Lower lobe of right lung (tissue), 2 donors: ENCODE results near the gene STK32C. TPM values are rescaled to one million over a fixed set of nuclear protein-coding genes. Genes with fewer than 3 reads are reported as not detected.

Experiments
- ATAC-seq, 2 donors: fragments of 200-7000 bp; cut with Tn5 transposase; one replicate each; pipeline ENCODE4 v1.9.1; 2020 to 2022; ENCODE audit warnings: mild to moderate bottlenecking in 2 of 2, moderate library complexity in 2 of 2
- DNase-seq: peaks from one replicate; pipeline ENCODE4 v3.0.0-alpha.2; 2020
- H3K27ac ChIP-seq: fragments of 200-600 bp; one replicate; pipeline ENCODE4 v1.8.0; 2022
- H3K27me3 ChIP-seq: fragments of 200-600 bp; one replicate; pipeline ENCODE4 v1.8.0; 2022; ENCODE audit warnings: low read depth
- H3K36me3 ChIP-seq: fragments of 200-600 bp; one replicate; pipeline ENCODE4 v1.8.0; 2022; ENCODE audit warnings: mild to moderate bottlenecking
- H3K4me1 ChIP-seq: fragments of 200-600 bp; one replicate; pipeline ENCODE4 v1.8.0; 2022
- H3K4me3 ChIP-seq: fragments of 200-600 bp; one replicate; pipeline ENCODE4 v1.8.0; 2022; ENCODE audit warnings: mild to moderate bottlenecking
- H3K9me3 ChIP-seq: fragments of 200-600 bp; one replicate; pipeline ENCODE4 v1.8.0; 2022
- intact Hi-C: fragments of 100-400 bp; cut with DNase I; formaldehyde crosslinking; loops from one replicate; pipeline ENCODE4 v1.11.0; 2022
- total RNA-seq: library from RNA; stranded (reverse); fragmentation: NEBNext Ultra II Directional; extraction: Animal tissue kit (Norgen Biotek cat#: 25700); gene quantifications from one replicate; pipeline ENCODE4 v1.2.1, GENCODE V29; 2021
- TF ChIP-seq, protein P1 (sequence below): fragments of 200-600 bp; IDR thresholded peaks from one replicate; pipeline ENCODE4 v1.8.0; 2022; ENCODE audit warnings: antibody characterized with exemption, mild to moderate bottlenecking
- donor health status: DM: no; HTN: yes; CAD: no; lungs with severe emphysema.

STK32C gene
- total RNA-seq, 1 donor from 2014 or later, result 14.1 TPM

DNA sequence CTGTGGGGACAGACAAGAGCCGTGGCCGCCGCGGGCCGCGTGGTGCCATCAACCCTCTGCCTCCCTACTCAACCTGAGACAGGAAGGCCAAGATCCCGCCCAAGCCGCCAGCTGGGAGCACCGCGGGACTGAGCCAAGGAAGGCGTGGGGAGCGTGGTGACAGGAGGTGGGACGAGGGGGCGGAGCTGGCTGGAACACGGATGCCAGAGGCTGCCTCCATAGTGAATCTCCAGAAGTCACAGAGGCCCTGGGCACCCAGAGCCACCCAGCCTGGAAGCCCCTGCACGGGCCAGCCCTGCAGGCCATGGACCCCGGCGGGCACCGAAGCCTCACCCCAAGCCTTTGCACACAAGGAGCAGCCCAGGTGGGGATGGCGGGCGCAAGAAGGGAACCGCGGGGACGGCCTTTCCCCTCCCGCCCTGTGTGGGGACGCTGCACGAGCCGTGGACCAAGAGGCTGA lies 139.1 kb downstream of the STK32C start:
- no peaks in the 10 kb centered on the region for H3K36me3 ChIP-seq
- ATAC-seq (no peak), DNase-seq (peak; percentile 31)
- H3K27ac ChIP-seq, result no peak overlapping the region
- H3K27me3 ChIP-seq, result peaks cover 15% of the 10 kb centered on the region
- H3K4me1 ChIP-seq, result no peaks in the 10 kb centered on the region
- no peak overlapping the region for H3K4me3 ChIP-seq
- intact Hi-C loops, result no loop called here
- H3K9me3 ChIP-seq, result no peaks in the 10 kb centered on the region
- TF ChIP-seq, protein P1, sequence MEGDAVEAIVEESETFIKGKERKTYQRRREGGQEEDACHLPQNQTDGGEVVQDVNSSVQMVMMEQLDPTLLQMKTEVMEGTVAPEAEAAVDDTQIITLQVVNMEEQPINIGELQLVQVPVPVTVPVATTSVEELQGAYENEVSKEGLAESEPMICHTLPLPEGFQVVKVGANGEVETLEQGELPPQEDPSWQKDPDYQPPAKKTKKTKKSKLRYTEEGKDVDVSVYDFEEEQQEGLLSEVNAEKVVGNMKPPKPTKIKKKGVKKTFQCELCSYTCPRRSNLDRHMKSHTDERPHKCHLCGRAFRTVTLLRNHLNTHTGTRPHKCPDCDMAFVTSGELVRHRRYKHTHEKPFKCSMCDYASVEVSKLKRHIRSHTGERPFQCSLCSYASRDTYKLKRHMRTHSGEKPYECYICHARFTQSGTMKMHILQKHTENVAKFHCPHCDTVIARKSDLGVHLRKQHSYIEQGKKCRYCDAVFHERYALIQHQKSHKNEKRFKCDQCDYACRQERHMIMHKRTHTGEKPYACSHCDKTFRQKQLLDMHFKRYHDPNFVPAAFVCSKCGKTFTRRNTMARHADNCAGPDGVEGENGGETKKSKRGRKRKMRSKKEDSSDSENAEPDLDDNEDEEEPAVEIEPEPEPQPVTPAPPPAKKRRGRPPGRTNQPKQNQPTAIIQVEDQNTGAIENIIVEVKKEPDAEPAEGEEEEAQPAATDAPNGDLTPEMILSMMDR, result no peak

DNA sequence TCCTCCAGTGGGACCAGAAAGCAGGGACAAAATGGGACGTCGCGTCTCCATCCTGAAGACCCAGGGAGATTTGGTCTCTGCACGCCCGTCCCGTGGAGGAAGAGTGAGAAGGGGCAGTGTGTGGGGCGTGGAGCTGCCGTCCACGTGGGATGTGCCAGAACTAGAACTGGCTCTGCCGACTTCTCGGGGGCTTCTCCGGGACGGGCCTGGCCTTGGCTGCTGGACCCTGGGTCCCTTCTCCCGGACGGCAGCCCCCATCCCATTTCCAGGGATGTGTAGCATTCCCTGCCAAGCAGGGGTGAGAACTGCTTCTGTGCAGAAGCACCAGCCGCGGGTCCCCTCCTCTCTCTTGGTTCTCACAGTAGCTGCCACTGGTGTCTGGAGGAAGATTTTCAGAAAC lies 139.8 kb downstream of the STK32C start:
- no peak overlapping the region for H3K27ac ChIP-seq
- H3K9me3 ChIP-seq, result no peaks in the 10 kb centered on the region
- no peaks in the 10 kb centered on the region for H3K4me1 ChIP-seq
- DNase-seq, result peak; percentile 23
- H3K36me3 ChIP-seq, result no peaks in the 10 kb centered on the region
- TF ChIP-seq, protein P1, result no peak
- H3K27me3 ChIP-seq, result peaks cover 17% of the 10 kb centered on the region
- H3K4me3 ChIP-seq, result no peak overlapping the region
- no peak for ATAC-seq
- intact Hi-C loops, result no loop called here

DNA sequence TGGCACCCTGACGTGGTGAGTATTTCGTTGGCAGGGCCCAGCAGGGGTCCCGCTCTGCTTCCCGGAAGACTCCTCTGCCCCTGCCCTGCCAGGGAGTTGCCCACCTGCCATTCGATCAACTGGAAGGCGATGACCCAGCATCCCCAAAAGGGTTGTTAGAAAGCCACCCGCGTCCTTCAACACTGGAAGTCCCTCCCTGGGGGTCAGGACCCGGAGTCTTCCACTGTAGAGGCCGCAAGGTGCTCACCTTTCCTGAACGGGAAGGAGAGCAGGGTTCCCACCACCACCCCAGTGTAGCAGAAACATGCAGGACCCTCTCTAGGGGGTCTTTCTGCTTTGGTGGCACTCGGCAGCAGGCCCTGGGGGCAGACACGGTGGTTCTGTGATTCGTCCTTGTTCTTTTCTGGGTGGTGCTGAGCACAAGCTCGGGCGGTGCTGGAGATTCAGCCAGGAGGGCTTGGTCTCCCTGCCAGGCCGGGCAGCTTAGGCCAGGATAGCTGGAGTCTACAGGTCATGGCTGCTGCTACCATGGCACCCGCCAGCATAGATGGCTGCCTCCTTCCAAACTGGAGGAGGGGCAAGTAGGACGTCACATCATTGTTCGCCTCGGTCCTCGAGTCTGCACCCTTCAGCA lies 140.6 kb downstream of the STK32C start:
- intact Hi-C loops, result no loop called here
- peak; percentile 32 for DNase-seq
- TF ChIP-seq, protein P1, result no peak

DNA sequence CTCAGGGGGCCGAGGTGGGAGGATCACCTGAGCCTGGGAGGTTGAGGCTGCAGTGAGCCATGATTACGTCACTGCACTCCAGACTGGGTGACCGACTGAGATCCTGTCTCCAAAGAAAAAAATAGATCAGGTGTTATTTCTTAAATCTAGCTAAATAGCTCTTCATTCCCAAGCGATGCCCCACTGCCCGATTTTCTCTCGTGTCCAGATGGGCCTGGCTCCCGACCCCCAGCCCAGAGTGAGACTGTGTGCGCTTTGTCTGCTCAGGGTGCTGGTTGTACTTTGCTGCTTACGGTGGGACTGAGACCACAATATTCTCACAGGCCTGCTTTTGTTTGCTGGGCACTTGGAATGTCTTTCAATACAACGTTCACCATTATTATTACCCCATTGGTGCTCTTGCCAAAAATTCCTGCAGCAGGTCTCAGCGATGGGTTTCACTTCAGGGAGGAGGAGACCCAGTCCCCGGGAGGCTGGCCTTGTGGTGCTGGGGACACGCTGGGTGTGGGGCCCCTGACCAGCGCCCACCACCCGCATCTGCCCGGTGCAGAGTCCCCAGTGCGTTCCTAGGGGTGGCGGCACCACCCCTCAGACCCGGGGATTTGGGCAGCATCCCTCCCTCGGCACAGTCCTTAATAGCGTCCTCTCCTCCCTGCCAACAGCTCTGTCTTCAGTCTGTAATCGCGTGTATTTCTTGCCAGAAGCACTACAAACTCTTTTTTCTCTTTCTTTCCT lies 141.4 kb downstream of the STK32C start:
- H3K9me3 ChIP-seq, result no peaks in the 10 kb centered on the region
- H3K36me3 ChIP-seq, result no peaks in the 10 kb centered on the region
- no peak overlapping the region for H3K27ac ChIP-seq
- TF ChIP-seq, protein P1, result no peak
- no peak for ATAC-seq
- intact Hi-C loops, result no loop called here
- peak; percentile 28 for DNase-seq
- H3K4me3 ChIP-seq, result no peak overlapping the region
- peaks cover 18% of the 10 kb centered on the region for H3K27me3 ChIP-seq
- no peaks in the 10 kb centered on the region for H3K4me1 ChIP-seq

More for the DNA sequence above, 140.6 kb downstream of the STK32C start:
- H3K4me3 ChIP-seq, result no peak overlapping the region
- no peak for ATAC-seq
- peaks cover 18% of the 10 kb centered on the region for H3K27me3 ChIP-seq
- H3K27ac ChIP-seq, result no peak overlapping the region
- no peaks in the 10 kb centered on the region for H3K9me3 ChIP-seq
- no peaks in the 10 kb centered on the region for H3K36me3 ChIP-seq
- H3K4me1 ChIP-seq, result no peaks in the 10 kb centered on the region

DNA sequence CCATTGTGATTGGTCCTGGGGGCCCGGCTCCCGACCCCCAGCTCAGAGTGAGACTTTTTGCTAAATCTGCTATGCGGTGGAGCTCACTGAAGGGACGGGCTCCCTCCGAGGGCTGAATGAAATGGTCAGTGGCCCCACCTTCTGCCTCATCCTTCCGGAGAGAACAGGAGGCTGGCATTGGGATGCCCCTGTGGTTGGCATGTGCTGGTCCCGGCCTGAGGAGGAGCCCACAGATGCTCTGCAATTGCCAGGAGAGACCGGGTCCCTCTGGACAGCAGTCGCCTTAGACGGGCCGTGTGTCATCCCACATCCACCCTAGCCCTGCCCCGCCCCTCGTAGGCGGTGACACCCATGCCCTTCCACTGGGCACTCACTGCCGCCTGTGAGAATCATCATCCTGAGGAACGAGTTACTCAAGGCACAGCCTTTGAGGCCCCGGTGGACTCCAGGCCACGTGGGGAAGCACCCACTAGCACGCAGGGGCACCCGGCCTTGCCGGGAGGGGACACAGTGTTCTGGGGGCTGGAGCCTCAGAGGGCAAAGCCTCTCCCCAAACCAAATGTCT lies 142.3 kb downstream of the STK32C start:
- H3K9me3 ChIP-seq, result no peaks in the 10 kb centered on the region
- no peaks in the 10 kb centered on the region for H3K4me1 ChIP-seq
- DNase-seq, result peak; percentile 32
- no peak overlapping the region for H3K4me3 ChIP-seq
- TF ChIP-seq, protein P1, result no peak
- ATAC-seq, result no peak
- intact Hi-C loops, result no loop called here
- no peak overlapping the region for H3K27ac ChIP-seq
- no peaks in the 10 kb centered on the region for H3K36me3 ChIP-seq
- H3K27me3 ChIP-seq, result peaks cover 18% of the 10 kb centered on the region
